Measurements from ENCODE around the gene WNK1. TPM values are rescaled to one million over a fixed set of nuclear protein-coding genes. Genes with fewer than 3 reads are reported as not detected.

Gene WNK1
- total and polyA plus RNA-seq, 7 donors: 40.7 to 272 (median 230) TPM

DNA sequence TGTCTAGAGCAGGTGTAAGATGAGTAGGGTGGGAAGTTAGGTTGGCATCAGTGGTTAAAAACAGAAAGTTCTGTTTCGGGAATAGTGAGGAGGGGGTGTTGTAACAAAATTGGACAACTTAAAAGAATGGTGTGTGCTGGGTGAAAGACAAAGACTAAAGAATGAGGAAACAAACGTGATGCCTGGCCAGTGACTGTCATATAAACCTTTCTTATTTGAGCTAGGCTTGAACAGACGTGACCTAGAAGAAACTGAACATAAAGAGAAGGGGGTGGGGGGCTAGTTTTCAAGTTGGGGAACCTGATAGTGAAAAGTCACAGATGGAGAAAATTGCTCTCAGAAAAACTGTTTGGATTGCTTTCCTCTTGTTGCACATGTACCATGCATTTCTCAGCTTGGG lies 157.5 kb downstream of the WNK1 start:
- no peak for DNase-seq
- no peak overlapping the region for H3K4me3 ChIP-seq
- intact Hi-C loops (cut with DNase I): loop anchor here in 1 of 2 donors (5.0 kb wide), 1 partner anchor 43 kb away; no protein-coding TSS in a partner anchor
- TF ChIP-seq, protein P1, sequence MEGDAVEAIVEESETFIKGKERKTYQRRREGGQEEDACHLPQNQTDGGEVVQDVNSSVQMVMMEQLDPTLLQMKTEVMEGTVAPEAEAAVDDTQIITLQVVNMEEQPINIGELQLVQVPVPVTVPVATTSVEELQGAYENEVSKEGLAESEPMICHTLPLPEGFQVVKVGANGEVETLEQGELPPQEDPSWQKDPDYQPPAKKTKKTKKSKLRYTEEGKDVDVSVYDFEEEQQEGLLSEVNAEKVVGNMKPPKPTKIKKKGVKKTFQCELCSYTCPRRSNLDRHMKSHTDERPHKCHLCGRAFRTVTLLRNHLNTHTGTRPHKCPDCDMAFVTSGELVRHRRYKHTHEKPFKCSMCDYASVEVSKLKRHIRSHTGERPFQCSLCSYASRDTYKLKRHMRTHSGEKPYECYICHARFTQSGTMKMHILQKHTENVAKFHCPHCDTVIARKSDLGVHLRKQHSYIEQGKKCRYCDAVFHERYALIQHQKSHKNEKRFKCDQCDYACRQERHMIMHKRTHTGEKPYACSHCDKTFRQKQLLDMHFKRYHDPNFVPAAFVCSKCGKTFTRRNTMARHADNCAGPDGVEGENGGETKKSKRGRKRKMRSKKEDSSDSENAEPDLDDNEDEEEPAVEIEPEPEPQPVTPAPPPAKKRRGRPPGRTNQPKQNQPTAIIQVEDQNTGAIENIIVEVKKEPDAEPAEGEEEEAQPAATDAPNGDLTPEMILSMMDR (IDR thresholded peaks at IDR 0.05): no peak
- no peaks in the 10 kb centered on the region for H3K27me3 ChIP-seq (ENCODE audit: insufficient read depth in 3 of 3, low read length in 2 of 3)
- peaks cover 2% of the 10 kb centered on the region for H3K4me1 ChIP-seq
- WGBS, 3 donors: 64 to 82% (median 64%) methylated on average over 3 of the region's 3 CpGs
- H3K36me3 ChIP-seq (ENCODE audit: insufficient read depth in 1 of 2, low read depth in 1 of 2): peaks cover 27 to 100% of the 10 kb centered on the region in 2 donors
- ATAC-seq: no peak
- H3K9me3 ChIP-seq: no peaks in the 10 kb centered on the region
- H3K27ac ChIP-seq: no peak overlapping the region

DNA sequence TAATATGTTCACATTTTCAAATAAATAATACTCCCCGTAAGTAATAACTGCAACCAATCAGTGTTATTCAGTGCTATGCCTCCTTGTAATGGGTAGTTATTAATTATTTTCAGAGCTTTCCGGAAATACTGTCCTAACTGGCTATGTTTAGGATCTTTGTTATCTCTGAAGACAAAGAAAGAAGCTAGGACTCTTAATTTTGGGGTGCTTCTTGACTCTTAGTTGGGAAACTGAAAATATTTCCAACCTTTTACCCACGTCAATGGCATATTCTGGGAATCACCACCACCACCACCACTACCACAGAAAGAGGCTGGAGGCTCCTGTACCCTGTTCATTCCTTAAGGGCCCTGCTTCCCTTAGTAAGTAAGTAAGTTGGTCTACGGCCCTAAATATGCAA lies 158.0 kb downstream of the WNK1 start:
- TF ChIP-seq, protein P1 (IDR thresholded peaks at IDR 0.05): no peak
- WGBS, 3 donors: 62 to 75% (median 73%) methylated on average over 4 of the region's 4 CpGs
- Histone ChIP-seq H3K27me3 (ENCODE audit: insufficient read depth in 3 of 3, low read length in 2 of 3) (no peaks in the 10 kb centered on the region), H3K36me3 (ENCODE audit: insufficient read depth in 1 of 2, low read depth in 1 of 2) (peaks cover 27 to 100% of the 10 kb centered on the region in 2 donors), H3K4me3 (no peak overlapping the region), H3K4me1 (no peaks in the 10 kb centered on the region), H3K27ac (no peak overlapping the region), H3K9me3 (no peaks in the 10 kb centered on the region)
- ATAC-seq: no peak
- no peak for DNase-seq
- intact Hi-C loops (cut with DNase I): no loop called here

DNA sequence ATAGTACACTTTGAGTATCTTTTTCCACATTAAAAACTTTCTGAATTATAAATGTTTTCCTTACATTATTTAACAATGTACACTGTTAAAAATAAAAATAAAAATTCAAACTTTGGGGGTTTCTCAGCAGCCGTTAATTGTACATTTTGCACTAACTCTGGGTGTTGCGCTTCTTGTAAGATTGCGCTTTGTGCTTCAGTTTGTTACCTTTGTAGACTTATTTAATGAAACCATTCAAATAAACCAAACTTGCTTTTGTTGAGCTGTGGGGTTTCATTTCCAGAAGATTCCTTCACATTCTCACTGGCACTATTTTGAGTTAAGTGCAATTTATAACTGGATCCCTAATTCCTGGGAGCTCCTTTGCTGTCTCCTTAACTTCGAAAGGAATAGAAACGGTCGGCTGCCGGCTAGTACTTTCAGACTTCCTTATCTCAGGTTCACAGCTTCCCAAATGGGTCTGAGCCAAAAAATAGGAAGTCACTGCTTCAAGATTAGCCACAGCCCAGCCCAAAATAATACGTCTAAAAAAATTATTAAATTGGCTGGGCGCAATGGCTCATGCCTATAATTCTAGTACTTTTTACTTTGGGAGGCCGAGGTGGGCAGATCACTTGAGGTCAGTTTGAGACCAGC lies 158.9 kb downstream of the WNK1 start:
- Histone ChIP-seq H3K4me3 (no peak overlapping the region), H3K4me1 (no peaks in the 10 kb centered on the region), H3K27me3 (ENCODE audit: insufficient read depth in 3 of 3, low read length in 2 of 3) (no peaks in the 10 kb centered on the region), H3K36me3 (ENCODE audit: insufficient read depth in 1 of 2, low read depth in 1 of 2) (peaks cover 20 to 100% of the 10 kb centered on the region in 2 donors), H3K27ac (no peak overlapping the region), H3K9me3 (no peaks in the 10 kb centered on the region)
- no peak for DNase-seq
- no peak for ATAC-seq
- TF ChIP-seq, protein P1 (IDR thresholded peaks at IDR 0.05): no peak
- 71 to 75% (median 74%) methylated on average over 10 of the region's 10 CpGs for WGBS, 3 donors
- intact Hi-C loops (cut with DNase I): no loop called here

DNA sequence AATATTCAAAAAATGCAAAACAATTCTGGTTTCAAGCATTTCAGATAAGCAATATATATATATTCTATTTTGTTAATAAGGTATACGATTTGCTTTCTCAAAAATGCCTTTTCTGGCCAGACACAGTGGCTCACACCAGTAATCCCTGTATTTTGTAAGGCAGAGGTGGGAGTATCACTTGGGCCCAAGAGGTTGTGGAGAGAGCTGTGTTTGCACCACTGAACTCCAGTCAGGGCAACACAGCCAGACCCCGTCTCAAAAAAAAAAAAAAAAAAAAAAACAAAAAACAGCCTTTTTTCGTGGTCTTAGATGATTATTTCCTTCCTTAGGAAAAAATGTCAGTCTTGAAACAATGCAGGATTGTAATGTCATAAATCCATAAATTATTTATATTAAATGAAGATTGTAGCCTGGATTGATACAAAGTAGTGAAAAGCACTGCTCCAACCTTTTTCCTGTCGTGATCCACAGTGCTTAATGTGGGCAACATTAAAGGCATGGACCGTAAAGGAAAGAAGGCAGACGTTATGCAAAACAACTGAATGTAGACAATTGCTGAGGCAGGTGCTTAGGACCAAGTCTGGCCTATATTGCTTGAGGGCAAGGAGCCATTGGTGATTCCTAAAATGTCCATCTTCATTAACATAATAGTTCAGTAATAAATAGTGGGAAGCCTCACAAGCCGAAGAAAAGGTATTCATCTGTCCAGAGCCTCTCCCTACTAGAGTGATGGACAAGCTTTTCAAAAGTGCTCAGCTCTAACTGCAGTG lies 160.3 kb downstream of the WNK1 start:
- ATAC-seq (no peak), DNase-seq (no peak)
- peaks cover 18 to 99% of the 10 kb centered on the region in 2 donors for H3K36me3 ChIP-seq (ENCODE audit: insufficient read depth in 1 of 2, low read depth in 1 of 2)
- H3K27me3 ChIP-seq (ENCODE audit: insufficient read depth in 3 of 3, low read length in 2 of 3): no peaks in the 10 kb centered on the region
- H3K4me1 ChIP-seq: no peaks in the 10 kb centered on the region
- H3K9me3 ChIP-seq: no peaks in the 10 kb centered on the region
- H3K4me3 ChIP-seq: no peak overlapping the region
- intact Hi-C loops (cut with DNase I): no loop called here
- TF ChIP-seq, protein P1 (IDR thresholded peaks at IDR 0.05): no peak
- WGBS, 3 donors: 66 to 75% (median 73%) methylated on average over 7 of the region's 7 CpGs
- no peak overlapping the region for H3K27ac ChIP-seq
